ENCODE data around the gene SLC1A3.

Gene SLC1A3

DNA sequence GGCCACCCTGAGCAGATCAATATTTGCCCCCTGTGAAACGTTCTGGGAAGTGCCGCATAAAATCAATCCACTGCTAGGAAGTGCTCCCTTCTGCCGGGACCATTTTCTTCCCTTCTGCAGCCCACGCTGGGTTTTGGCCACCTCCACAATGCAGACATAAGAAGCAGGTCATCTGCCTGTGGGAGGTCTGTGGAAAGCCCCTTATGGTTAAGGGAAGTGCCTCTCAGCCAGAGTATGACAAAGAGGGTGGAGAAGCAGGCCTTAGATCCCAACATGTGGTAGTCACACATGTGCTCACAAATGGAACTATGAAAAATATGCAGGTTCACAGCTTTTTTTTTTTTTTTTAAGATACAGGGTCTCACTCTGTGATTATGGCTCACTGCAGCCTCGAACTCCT, 82.8 kb downstream of the SLC1A3 start:
- no peak for ATAC-seq

DNA sequence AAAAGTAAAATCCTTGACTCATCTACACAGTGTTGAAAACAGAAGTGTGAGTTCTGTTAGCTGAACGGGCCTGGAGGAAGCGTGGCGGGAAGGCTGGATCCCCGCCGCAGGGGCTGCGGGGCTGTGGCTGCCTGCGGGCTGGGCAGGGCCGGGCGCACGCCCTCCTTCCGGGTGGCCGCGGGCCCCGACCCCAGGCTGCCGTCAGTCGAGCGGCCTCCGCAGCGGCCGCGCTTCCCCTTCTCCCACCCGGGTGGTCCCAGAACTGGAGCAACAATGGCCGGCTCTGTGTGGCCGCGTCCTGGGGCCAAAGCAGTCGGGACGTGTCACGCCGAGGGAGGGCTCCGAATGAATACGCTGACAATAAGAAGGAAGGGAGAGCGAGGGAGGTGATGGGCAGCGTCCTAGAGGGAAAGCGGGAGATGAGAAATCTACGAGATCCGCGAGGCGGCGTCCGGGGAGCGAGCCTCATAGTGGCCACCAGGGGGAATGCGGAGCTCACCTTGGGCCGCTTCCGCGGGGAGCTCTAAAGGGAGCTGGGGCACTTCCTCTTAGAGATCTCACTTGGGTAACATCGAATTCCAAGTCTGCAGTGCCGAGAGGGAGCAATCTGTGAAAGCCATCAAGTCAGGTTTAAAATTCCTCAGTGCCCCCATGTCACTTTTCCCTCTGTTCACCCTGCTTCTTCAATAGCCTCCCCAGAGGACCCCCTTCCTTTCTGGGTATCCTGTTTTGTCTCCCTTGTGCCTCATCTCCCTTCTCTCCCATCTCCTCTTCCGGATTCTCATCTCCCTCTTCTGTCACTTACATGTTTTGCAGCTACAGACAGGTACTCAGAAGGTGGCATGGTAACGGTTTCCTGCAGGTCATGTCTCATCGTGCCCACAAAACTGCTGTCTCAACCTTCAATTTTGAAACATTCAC, 83.9 kb downstream of the SLC1A3 start:
- peak; percentile 81 to 84 for ATAC-seq

DNA sequence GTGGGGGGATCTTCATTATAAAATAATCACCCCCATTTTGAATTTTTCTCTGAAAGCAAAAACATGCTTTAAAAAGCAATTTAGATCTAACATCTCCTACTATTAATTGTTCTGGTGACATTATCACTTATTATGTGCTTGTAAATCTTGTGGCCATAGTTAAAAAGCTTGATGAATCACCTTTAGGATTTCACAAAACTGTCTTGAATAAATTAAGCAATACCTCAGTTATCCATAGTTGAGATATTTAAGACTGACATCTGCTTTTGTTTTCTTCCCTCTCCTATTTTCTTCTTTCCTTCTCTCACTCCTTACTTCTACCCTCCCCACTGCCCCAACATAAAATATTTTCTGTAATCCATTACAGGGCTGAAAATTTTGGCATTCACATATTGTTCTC, 84.8 kb downstream of the SLC1A3 start:
- no peak for ATAC-seq

DNA sequence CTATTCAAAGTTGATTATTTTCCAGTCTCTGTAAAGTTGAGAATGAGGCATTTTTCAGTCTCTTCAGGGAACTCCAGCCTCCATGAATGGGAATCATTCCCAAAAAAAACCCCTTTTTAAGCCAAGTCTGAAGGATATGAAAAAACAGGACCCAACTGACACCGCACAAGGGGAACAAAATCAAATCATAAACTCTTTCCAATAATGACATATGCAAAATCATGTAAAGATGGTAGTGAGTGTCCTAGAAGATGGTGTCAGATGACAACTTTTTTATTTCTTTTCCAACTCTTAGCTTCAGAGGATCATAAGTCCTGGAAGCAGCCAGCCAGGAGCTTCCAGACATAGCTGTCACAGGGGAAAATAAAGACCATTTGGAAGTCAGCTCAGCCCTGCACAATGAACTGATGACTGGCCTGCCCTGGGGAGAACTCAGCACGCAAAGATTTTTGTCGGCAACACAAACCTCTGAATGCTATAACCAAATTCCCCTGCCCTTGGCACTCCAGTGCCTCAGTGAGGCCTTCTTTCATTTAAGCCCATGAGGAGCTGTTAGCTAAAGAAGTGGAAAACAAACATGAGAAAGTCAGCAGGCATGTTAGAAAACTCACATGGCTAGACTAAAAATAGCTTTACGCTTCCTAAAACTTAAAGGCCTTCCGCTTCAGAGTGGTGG, 85.4 kb downstream of the SLC1A3 start:
- no peak for ATAC-seq

DNA sequence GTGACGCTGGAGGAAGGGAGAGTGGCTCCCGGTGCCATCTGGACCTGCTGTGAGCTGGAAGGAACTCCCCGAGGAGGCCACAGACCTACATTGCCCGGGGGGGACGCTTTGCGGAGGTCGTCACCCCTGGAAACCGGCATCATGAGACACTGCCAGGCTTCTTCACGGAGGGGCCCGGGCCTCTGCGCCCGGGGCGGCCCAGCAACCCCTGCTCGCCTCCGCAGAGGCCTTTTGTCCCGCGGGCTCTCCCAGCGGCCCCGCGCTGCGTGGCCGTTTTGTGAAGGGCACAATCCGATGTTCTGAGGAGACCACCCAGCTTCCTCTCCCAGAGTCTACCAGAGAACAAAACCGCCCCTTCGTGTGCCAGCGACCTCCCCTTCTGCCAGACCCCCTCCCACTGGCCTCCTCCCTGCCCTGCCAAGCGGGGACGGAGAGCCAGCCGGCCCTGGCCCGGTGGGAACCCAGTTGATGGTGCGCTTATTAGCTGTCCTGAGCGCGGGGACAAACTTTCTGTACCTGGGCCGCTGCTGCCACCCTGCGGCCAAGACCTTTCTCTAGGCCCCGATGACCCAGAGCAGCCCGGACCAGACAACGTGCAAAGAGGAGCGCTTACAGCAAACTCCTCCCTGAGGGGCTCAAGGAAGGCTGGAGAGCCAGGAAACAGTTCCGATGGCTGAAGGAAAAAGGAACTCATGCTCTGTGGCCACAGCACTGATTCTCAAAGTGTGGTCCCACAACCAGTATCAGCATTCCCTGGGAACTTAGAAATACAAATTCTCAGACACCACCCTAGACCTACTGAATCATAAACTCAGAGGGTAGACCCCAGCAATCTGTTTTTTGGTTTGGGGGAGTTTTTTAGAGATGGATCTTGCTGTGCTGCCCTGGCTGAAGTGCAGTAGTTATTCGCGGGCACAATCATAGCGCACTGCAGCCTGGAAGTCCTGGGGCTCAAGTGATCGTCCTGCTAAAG, 86.7 kb downstream of the SLC1A3 start:
- peak; percentile 34 to 36 for ATAC-seq

DNA sequence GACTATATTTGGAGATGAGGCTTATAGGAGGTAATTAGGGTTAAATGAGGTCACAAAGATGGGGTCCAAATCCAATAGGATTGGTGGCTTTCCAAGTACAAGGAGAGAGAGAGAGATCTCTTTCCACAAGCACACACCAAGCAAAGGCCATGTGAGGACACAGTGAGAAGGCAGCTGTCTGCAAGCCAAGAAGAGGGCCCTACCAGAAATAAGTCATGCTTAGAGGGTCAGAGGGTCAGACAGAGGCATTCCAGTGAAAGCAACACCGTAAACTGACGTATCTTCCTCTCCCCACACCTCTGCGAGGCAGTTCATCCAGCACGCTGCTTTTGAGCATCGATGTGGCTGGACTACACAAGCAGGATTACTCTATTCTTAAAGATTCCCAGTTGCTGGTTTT, 87.9 kb downstream of the SLC1A3 start:
- no peak for ATAC-seq

DNA sequence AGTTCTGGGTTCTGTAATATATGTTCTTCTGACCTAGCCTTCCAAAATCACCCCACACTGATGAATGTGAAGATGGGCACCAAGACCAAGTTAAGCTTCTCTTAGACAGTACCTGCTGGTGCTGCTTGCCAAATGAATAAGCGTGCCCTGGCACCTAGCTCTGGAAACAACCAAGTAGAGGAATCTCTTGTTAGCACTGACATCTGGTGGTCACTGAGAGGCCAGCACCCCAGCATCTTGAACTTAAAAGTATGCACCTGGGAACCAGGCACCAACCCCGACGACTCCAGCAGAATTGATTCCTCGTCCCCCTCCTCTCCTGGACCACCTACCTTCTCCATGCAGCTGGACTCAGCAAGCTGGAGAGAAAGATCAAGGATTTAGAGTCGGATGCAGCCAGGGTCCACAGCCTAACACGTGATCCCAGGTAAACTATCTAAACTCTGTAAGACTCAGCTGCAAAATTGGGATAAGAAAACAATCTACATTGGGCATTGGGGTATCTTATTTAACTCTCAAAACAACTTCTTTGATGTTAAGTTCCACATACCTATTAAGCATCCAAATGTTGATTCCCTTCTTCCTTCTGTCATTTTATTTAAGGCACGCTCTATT, 89.8 kb downstream of the SLC1A3 start:
- ATAC-seq, result peak; percentile 38 to 50

DNA sequence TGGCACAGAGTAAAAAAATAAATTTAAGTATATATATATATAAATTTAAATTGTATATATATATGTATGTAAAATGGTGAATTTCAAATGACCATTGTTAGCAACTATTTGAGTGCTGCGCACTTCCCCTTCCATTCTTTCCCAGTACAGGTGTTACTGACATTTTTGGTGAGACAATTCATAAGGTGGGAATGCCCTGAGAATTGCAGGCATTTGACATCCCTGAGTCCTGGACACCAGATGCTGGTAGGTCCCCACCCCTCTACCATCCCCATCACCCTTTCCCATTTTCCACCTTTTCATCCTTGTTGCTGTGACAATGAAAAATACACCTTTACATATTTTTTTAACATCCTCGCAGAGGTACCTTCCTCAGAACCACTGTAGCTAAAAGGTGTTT, 91.6 kb downstream of the SLC1A3 start:
- ATAC-seq, result no peak

DNA sequence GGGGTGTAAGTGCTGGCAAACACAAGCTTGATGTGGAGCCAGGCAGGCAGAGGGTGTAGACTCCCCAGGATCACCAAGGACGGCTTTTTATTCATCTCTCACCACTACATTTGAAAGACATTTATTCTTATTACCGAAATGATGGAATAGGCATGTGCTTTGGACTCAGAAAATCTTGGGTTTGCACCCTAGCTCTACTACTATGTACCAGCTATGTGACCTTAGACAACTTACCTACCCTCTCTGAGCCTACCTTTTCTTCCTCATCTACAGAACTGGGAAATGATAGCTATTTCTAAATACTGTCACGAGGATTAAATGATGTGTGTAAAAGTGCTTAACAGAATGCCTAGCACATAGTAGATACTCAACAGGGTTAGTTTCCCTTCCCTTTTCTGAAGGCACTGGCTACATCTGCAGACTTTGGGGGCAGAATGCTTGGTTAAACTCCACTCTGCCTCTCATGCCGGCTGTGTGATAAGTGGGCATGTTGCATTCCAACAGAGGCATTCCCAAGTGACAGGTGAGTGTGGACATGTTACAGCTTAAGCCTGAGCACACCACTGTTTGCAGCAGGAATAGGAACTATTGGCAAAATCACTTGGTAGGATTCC, 94.8 kb downstream of the SLC1A3 start:
- ATAC-seq, result no peak

DNA sequence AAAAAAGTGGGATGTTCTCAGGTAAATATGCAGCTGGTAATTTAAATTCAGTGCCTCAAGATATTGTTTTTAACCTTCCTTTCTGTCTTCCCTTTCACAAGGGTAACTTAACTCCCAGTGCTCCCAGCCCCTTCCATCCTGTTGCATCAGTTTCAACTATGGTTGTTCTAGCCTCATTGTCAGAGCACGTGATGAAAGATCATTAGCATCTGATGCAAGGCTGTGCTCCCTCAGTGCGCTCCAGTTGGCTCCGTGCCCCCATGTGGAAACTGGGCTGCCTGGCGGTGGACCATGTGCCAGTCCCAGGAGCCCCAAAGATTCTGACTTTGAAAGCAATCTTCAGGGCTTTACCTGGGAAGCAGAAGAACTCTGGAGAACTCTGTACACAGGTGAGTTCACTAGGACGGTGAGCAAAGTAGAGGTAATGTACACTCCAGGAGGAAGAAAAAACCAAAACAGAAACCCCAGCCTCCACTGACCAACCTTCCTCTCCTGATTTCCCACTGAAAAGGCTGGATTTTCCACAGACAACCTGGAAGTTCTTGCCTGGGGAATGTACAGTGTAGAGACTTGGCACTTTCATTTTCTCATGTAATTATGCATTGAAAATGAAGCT, 96.9 kb downstream of the SLC1A3 start:
- ATAC-seq, result no peak

DNA sequence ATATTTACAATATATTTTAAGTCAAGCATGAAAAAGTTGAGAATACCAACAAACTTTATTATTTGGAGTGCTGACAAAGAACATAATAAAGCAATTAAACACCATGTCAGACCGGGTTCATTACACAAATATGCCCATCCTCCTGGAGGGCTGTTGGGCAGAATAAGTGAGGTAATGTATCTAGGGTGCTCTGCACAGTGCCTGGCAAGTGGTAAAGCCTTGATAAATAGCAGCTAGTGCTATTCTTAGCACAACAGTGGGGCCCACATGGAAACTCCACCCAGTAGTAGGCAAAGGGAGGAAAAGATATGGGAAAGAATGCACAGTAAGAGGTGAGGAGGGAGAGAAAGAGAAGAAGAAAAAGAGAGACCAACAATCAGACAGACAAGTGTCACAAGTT, 97.7 kb downstream of the SLC1A3 start:
- ATAC-seq, result no peak

DNA sequence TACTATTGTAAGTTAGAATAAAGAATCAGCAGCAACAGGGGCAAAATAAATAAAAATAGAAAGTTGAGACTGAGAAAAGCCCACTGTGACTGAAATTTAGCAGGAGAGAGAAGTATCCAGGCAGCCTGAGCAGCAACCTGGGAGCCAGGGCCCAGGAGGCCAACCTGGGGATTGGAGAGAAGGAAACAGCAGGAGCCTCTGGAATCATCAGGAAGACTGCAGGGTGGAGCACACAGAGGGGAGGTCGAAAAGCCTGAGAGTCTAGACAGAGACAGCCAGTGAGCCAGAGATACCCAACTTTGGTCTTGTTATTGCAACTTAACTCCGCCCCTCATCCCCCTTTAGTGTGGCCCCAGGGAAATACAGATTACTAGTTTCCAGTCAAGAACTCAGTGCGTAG, 98.6 kb downstream of the SLC1A3 start:
- no peak for ATAC-seq

DNA sequence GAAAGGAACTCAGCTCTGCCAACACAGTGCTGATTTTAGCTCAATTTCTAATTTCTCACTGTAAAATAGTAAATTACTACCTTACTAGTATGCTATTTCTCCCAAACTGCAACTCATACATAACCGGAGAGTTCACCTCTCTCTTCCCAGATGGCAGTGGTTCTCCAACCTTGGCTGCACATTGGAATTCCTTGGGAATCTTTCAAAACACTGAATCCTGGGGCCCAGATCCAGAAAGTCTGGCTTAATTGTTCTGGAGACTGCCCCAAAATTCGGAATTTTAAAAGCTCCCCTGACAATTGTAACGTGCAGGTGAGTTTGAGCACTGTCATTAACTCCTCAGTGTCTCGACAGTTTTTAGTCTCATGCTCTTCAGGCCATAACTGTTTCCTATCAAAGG, 100.3 kb downstream of the SLC1A3 start:
- no peak for ATAC-seq

DNA sequence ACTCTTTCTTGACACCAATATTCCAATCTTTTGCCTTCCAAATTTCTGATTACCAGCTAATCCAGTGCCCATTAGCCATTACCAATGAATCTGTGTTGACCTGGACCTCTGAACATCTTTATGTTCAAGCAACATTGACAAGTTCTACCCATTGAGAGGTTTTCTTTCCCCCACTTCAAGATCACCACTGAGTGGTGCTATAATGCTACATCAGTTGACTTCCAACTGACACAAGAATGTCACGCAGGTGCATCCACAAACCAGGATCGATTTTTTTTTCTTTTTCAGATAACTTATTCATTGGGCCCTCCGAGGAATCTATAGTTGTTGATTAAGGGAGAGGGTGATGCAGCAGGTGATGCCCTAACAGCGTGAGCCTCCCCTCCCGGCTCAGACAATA, 102.6 kb downstream of the SLC1A3 start:
- ATAC-seq, result no peak

DNA sequence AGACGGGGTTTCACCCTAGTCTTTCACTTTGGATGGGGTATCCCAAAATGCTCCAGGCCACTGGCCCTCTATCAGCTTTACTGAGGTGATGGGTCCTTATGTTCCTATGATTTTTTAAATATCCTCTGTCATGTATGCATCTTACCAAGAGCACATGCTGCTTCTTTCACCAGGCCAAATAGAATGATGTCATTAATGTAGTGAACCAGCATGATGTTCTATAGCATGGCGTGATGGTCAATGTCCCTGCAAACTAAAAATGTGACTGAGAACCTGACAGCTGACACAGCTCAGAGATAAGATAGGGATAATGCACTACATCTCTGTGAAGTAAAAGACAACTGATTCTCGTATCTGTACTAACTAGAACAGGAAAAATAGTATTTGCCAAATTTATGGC, 103.6 kb downstream of the SLC1A3 start:
- no peak for ATAC-seq

DNA sequence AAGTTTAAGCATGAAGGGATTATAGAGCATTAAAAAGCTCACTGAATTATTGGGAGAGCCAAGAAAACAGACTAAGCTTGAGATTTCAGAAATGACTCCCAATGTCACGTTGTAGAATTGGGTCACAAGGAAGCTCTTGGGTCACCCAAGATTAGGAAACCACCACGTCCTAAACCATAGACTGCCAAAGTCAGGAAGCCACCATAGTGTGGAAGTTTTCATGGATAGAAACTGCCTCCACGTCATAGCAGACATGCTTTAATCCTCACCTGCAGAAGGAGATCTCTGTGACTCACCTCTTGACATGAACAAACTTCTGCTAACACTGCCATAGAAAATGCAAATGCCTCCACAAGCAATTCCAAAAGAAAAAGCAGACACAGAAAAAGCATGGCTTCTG, 106.3 kb downstream of the SLC1A3 start:
- ATAC-seq, result no peak

DNA sequence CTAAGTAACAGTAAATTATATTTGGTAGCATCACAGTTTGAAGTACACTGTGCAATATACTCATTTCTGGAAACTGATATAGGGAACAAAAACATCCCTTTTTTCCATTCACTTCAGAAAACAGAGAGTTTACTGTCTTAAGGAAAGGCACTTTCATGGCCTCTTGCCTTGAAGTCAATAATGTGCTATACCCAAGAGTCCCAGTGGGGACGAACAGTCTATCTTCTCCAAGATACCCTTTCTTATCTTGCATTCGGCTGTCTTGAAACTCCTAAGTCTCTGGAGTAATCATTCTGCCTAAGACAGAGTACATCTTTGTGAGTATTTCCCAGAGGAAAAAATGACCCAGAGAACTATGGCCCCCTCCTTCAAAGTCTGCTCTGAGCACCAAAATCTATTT, 107.1 kb downstream of the SLC1A3 start:
- no peak for ATAC-seq

DNA sequence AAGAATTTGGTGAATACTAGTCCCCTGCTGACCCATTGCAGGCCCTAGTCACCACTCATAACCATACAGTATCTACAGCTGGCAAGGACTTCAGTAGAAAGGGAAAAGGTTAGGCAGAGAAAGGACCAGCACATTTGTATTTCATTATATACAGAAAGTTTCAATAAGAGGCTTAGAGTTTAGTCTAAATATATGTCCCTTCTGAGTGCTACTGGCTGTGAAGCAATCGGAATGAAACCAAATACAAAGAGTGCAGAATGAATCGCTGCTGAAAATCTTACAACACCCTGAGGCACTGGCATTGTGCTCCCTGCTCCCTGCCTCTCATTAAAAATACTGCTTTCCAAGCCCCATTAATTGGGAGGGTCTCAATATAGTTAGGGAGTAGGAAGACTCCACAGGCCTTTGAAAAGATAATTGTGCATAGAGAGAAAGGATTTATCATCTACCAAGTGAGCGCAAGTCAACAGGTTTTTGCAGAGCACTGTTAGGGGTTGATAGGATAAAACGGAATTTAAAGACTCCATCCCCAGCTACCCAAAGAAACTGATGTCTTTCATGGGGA, 110.8 kb downstream of the SLC1A3 start:
- ATAC-seq, result no peak

DNA sequence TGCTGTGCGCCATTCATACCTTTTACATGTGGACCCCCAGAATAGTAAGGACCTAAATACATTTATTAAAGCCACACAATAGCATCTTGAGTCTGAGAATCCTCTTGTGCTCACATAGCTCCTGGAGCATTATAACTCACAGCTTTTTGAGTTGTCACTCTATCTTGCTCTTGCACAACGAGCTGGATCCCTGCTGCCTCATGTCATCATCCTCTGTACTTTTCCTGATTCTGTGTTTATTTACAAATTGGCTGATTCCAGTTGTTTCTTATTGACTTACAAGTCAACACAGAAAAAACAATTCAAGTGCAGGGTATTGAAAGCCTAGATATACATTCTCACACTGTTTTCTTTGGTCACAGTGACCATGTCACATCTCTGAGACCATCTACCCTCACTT, 112.9 kb downstream of the SLC1A3 start:
- no peak for ATAC-seq

DNA sequence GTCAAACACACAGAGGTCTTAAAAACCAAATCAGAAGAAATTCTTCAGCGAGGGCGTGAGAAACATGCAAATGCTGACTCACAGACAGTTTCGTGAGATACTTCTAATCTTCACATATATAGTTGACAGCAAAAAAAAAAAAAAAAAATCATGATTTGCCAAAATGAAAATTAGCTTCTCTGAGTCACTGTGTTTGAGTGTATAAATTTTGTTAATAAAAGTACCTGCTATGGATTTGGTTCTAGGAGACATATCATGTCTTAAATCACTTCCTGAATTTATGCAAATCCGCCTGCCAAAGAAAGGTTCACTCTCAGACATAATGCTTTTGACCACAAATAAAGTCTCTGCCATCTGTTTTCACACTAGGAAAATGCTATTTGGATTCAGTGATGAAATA, 114.3 kb downstream of the SLC1A3 start:
- ATAC-seq, result peak in 1 of 2 donors; percentile 14

DNA sequence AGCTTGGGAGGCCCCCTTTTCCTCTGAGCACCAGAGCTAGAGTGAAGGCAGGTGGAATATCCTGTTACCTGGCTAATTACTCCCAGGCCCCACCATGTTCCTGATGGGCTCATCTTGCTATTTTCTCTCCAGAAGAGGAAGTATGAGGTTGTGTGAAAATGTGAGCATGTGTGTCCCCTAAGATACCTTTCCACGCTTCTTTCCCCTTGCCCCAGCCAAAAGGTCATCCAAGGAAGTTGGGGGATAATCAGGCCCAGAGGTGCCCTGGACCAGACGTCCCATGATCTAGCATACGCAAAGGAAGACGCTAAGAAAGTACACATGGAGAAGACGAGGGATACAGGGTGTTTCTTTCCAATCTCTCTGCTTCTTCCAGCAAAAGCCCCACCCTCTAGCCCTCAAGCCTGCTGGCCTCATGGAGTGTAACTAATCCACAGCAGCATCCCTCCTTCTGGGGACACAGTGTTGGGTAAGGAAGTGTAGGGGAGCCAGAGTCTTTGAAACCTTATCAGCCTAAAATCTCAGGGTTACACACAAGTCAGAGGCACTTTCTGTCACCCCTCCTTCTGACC, 115.3 kb downstream of the SLC1A3 start:
- no peak for ATAC-seq
